ENCODE results near the gene ZFYVE27. TPM values are rescaled to one million over a fixed set of nuclear protein-coding genes. Genes with fewer than 3 reads are reported as not detected.

ZFYVE27 gene
- total RNA-seq, 1 donor from 2014 or later = 13.7 TPM

GRCh38 chr10:97766106-97766810 is 29.3 kb downstream of the ZFYVE27 start:
- Mint-ChIP-seq H3K36me3 (peaks cover 6% of the 10 kb centered on the region), H3K9me3 (no peaks in the 10 kb centered on the region), H3K4me3 (no peak overlapping the region), H3K4me1 (peaks cover 20% of the 10 kb centered on the region), H3K27ac (no peak overlapping the region), H3K27me3 (ENCODE audit: insufficient read depth, low read depth) (peaks cover 21% of the 10 kb centered on the region)
- Histone ChIP-seq H3K9ac (no peak overlapping the region), H3K27me3 (peaks cover 37% of the 10 kb centered on the region), H3F3A (ENCODE audit: low read depth) (peaks cover 13% of the 10 kb centered on the region), H3K9me3 (ENCODE audit: low read depth) (no peaks in the 10 kb centered on the region), H3K79me2 (ENCODE audit: low read depth) (no peaks in the 10 kb centered on the region), H3K27ac (no peak overlapping the region), H4K20me1 (ENCODE audit: low read depth) (peaks cover 43% of the 10 kb centered on the region), H3K36me3 (no peaks in the 10 kb centered on the region), H3K4me2 (no peak overlapping the region), H3K4me1 (peaks cover 15% of the 10 kb centered on the region), H2AFZ (replicated peaks) (no peak overlapping the region), H3K4me3 (no peak overlapping the region)
- no peak for TF ChIP-seq CTCF (IDR thresholded peaks at IDR 0.05)
- no peak for TF ChIP-seq EZH2 (IDR thresholded peaks at IDR 0.05)
- TF ChIP-seq EZH2phosphoT487 (IDR thresholded peaks at IDR 0.05) = no peak
- DNase-seq (ENCODE audit: low spot score) = no peak

- Histone ChIP-seq H3K4me1 (peaks cover 14% of the 10 kb centered on the region), H3K9me3 (ENCODE audit: low read depth) (no peaks in the 10 kb centered on the region), H3K36me3 (no peaks in the 10 kb centered on the region), H3K27ac (no peak overlapping the region), H3K4me3 (no peak overlapping the region), H4K20me1 (ENCODE audit: low read depth) (peaks cover 37% of the 10 kb centered on the region), H3K9ac (no peak overlapping the region), H2AFZ (replicated peaks) (no peak overlapping the region), H3K79me2 (ENCODE audit: low read depth) (no peaks in the 10 kb centered on the region), H3K27me3 (peaks cover 47% of the 10 kb centered on the region), H3F3A (ENCODE audit: low read depth) (peaks cover 17% of the 10 kb centered on the region), H3K4me2 (no peak overlapping the region)
- no peak for TF ChIP-seq EZH2phosphoT487 (IDR thresholded peaks at IDR 0.05)
- no peak for TF ChIP-seq EZH2 (IDR thresholded peaks at IDR 0.05)
- no peak for TF ChIP-seq CTCF (IDR thresholded peaks at IDR 0.05)
- Mint-ChIP-seq H3K27ac (no peak overlapping the region), H3K4me3 (no peak overlapping the region), H3K36me3 (peaks cover 2% of the 10 kb centered on the region), H3K4me1 (peaks cover 18% of the 10 kb centered on the region), H3K27me3 (ENCODE audit: insufficient read depth, low read depth) (peaks cover 27% of the 10 kb centered on the region), H3K9me3 (no peaks in the 10 kb centered on the region)
- DNase-seq (ENCODE audit: low spot score) = no peak
Measured at GRCh38 chr10:97766996-97767924, 30.3 kb downstream of the ZFYVE27 start.

- H3K27ac ChIP-seq = no peak overlapping the region
- no peaks in the 10 kb centered on the region for H3K9me3 Mint-ChIP-seq
- H3K4me1 Mint-ChIP-seq = peaks cover 8% of the 10 kb centered on the region
- no peak overlapping the region for H2AFZ ChIP-seq (replicated peaks)
- no peak overlapping the region for H3K4me3 Mint-ChIP-seq
- no peak overlapping the region for H3K4me2 ChIP-seq
- peaks cover under 1% of the 10 kb centered on the region for H3K4me1 ChIP-seq
- peaks cover 38% of the 10 kb centered on the region for H3K27me3 Mint-ChIP-seq (ENCODE audit: insufficient read depth, low read depth)
- H3K9ac ChIP-seq = no peak overlapping the region
- peaks cover 14% of the 10 kb centered on the region for H3F3A ChIP-seq (ENCODE audit: low read depth)
- no peak for DNase-seq (ENCODE audit: low spot score)
- H3K9me3 ChIP-seq (ENCODE audit: low read depth) = no peaks in the 10 kb centered on the region
- TF ChIP-seq EZH2 (IDR thresholded peaks at IDR 0.05) (no peak), CTCF (IDR thresholded peaks at IDR 0.05) (no peak), EZH2phosphoT487 (IDR thresholded peaks at IDR 0.05) (no peak)
- no peaks in the 10 kb centered on the region for H3K36me3 ChIP-seq
- H3K4me3 ChIP-seq = no peak overlapping the region
- peaks cover 2% of the 10 kb centered on the region for H3K36me3 Mint-ChIP-seq
- no peaks in the 10 kb centered on the region for H3K79me2 ChIP-seq (ENCODE audit: low read depth)
- H3K27ac Mint-ChIP-seq = no peak overlapping the region
- H4K20me1 ChIP-seq (ENCODE audit: low read depth) = peaks cover 30% of the 10 kb centered on the region
- H3K27me3 ChIP-seq = peaks cover 61% of the 10 kb centered on the region
Measured at GRCh38 chr10:97768322-97769315, 31.7 kb downstream of the ZFYVE27 start.

Measured in neural progenitor cell (in vitro differentiated cells).